H9 (cell line): ENCODE measurements around the gene MTX1. TPM values are rescaled to one million over a fixed set of nuclear protein-coding genes. Genes with fewer than 3 reads are reported as not detected.

Experiments
- DNase-seq: peaks from one replicate; pipeline ENCODE4 v3.0.0-alpha.2; 2017
- H2AFZ ChIP-seq: one replicate; pipeline ENCODE4 v1.6.1; 2013; ENCODE audit warnings: mild to moderate bottlenecking, low read length, control low read depth, moderate library complexity
- H2AK5ac ChIP-seq: 2 replicates; pipeline ENCODE4 v1.6.1; 2013; ENCODE audit warnings: low read length, control low read depth, mixed read lengths; ENCODE audit not compliant: insufficient read length
- H2BK120ac ChIP-seq: one replicate; pipeline ENCODE4 v1.6.1; 2013; ENCODE audit warnings: low read depth, mild to moderate bottlenecking, low read length, control low read depth, inconsistent platforms; ENCODE audit not compliant: poor library complexity, severe bottlenecking
- H2BK12ac ChIP-seq: 2 replicates; pipeline ENCODE4 v1.6.1; 2013; ENCODE audit warnings: low read length, control low read depth, mixed read lengths, low read depth; ENCODE audit not compliant: insufficient read length
- H2BK15ac ChIP-seq: 2 replicates; pipeline ENCODE4 v1.6.1; 2013; ENCODE audit warnings: low read depth, low read length, control low read depth
- H2BK20ac ChIP-seq: one replicate; pipeline ENCODE4 v1.6.1; 2013; ENCODE audit warnings: low read depth, mild to moderate bottlenecking, low read length, control low read depth, inconsistent platforms; ENCODE audit not compliant: poor library complexity, severe bottlenecking
- H2BK5ac ChIP-seq: 2 replicates; pipeline ENCODE4 v1.6.1; 2013; ENCODE audit warnings: low read length, control low read depth, mixed read lengths; ENCODE audit not compliant: insufficient read length
- H3K14ac ChIP-seq: 2 replicates; pipeline ENCODE4 v1.6.1; 2013; ENCODE audit warnings: low read length, control low read depth; ENCODE audit not compliant: insufficient read depth
- H3K18ac ChIP-seq: 2 replicates; pipeline ENCODE4 v1.6.1; 2013; ENCODE audit warnings: low read depth, mild to moderate bottlenecking, mixed read lengths, low read length, control low read depth; ENCODE audit not compliant: insufficient read length
- H3K23ac ChIP-seq: 2 replicates; pipeline ENCODE4 v1.6.1; 2013; ENCODE audit warnings: low read length, control low read depth, mixed read lengths, low read depth; ENCODE audit not compliant: insufficient read length
- H3K23me2 ChIP-seq: 2 replicates; pipeline ENCODE4 v1.6.1; 2013; ENCODE audit warnings: low read depth, mild to moderate bottlenecking, mixed read lengths, low read length, control low read depth; ENCODE audit not compliant: insufficient read length, poor library complexity, severe bottlenecking
- H3K27ac ChIP-seq: 2 replicates; pipeline ENCODE4 v1.5.1; 2013; ENCODE audit warnings: low read length, control low read depth, mixed read lengths, low read depth; ENCODE audit not compliant: insufficient read length
- H3K27me3 ChIP-seq: 2 replicates; pipeline ENCODE4 v1.6.1; 2013; ENCODE audit warnings: low read length, control low read depth, inconsistent platforms; ENCODE audit not compliant: insufficient read depth
- H3K4ac ChIP-seq: 2 replicates; pipeline ENCODE4 v1.6.1; 2013; ENCODE audit warnings: low read depth, mild to moderate bottlenecking, control low read depth, inconsistent platforms, low read length, moderate library complexity
- H3K4me1 ChIP-seq: 2 replicates; pipeline ENCODE4 v1.6.1; 2013; ENCODE audit warnings: low read length, control low read depth, inconsistent platforms; ENCODE audit not compliant: insufficient read depth
- H3K4me2 ChIP-seq: 2 replicates; pipeline ENCODE4 v1.6.1; 2013; ENCODE audit warnings: low read length, control low read depth, mixed read lengths; ENCODE audit not compliant: insufficient read length, insufficient read depth
- H3K56ac ChIP-seq: 2 replicates; pipeline ENCODE4 v1.6.1; 2013; ENCODE audit warnings: low read depth, mild to moderate bottlenecking, mixed read lengths, low read length, control low read depth; ENCODE audit not compliant: insufficient read length
- H3K79me1 ChIP-seq: 2 replicates; pipeline ENCODE4 v1.6.1; 2013; ENCODE audit warnings: low read depth, mild to moderate bottlenecking, moderate library complexity, low read length, control low read depth, inconsistent platforms; ENCODE audit not compliant: insufficient read depth, poor library complexity, severe bottlenecking
- H3K79me2 ChIP-seq: 2 replicates; pipeline ENCODE4 v1.6.1; 2013; ENCODE audit warnings: low read length, control low read depth, inconsistent platforms; ENCODE audit not compliant: insufficient read depth
- H3K9ac ChIP-seq: 2 replicates; pipeline ENCODE4 v1.6.1; 2013; ENCODE audit warnings: low read length, control low read depth, mixed read lengths; ENCODE audit not compliant: insufficient read length; ENCODE audit errors: extremely low read depth
- H3K9me3 ChIP-seq: one replicate; pipeline ENCODE4 v1.6.1; 2013; ENCODE audit warnings: low read depth, low read length, inconsistent platforms; ENCODE audit not compliant: control insufficient read depth
- H3T11ph ChIP-seq: one replicate; pipeline ENCODE4 v1.6.1; 2013; ENCODE audit warnings: mild to moderate bottlenecking, low read length, control low read depth, inconsistent platforms
- H4K20me1 ChIP-seq: one replicate; pipeline ENCODE4 v1.6.1; 2013; ENCODE audit not compliant: control insufficient read depth, insufficient read length, insufficient read depth
- H4K5ac ChIP-seq: 2 replicates; pipeline ENCODE4 v1.6.1; 2013; ENCODE audit warnings: low read depth, mild to moderate bottlenecking, mixed read lengths, low read length, control low read depth; ENCODE audit not compliant: insufficient read length
- H4K8ac ChIP-seq: replicated peaks from 2 replicates; pipeline ENCODE4 v1.6.1; 2013; ENCODE audit warnings: low read length, control low read depth, mixed read lengths, low read depth; ENCODE audit not compliant: insufficient read length
- H4K91ac ChIP-seq: 2 replicates; pipeline ENCODE4 v1.6.1; 2013; ENCODE audit warnings: low read depth, mild to moderate bottlenecking, moderate library complexity, mixed read lengths, low read length, control low read depth; ENCODE audit not compliant: insufficient read length
- H3K27ac Mint-ChIP-seq, 3 experiments: 2 replicates in 2 of 3; 3 replicates in 1 of 3; pipeline ENCODE4 v1.8.0; 2020 to 2021; ENCODE audit warnings: mixed read lengths in 3 of 3, mild to moderate bottlenecking in 1 of 3, moderate library complexity in 1 of 3
- H3K27me3 Mint-ChIP-seq: 2 replicates; pipeline ENCODE4 v1.8.0; 2021; ENCODE audit warnings: low read depth, mild to moderate bottlenecking, moderate library complexity, mixed read lengths
- H3K36me3 Mint-ChIP-seq, 3 experiments: 2 replicates in 2 of 3; 3 replicates in 1 of 3; pipeline ENCODE4 v1.8.0; 2020 to 2021; ENCODE audit warnings: low read depth in 3 of 3, mixed read lengths in 3 of 3; ENCODE audit not compliant: insufficient read depth in 1 of 3
- H3K4me1 Mint-ChIP-seq, 2 experiments: 2 replicates each; pipeline ENCODE4 v1.8.0; 2020; ENCODE audit warnings: mixed read lengths in 2 of 2
- H3K4me3 Mint-ChIP-seq, 2 experiments: 2 replicates in 1 of 2; 3 replicates in 1 of 2; pipeline ENCODE4 v1.8.0; 2020 to 2021; ENCODE audit warnings: mild to moderate bottlenecking in 2 of 2, mixed read lengths in 2 of 2, moderate library complexity in 1 of 2
- H3K9me3 Mint-ChIP-seq, 2 experiments: 2 replicates in 1 of 2; 3 replicates in 1 of 2; pipeline ENCODE4 v1.8.0; 2020; ENCODE audit warnings: mild to moderate bottlenecking in 2 of 2, mixed read lengths in 2 of 2, moderate library complexity in 1 of 2
- WGBS: extraction: QIAGEN DNeasy Blood & Tissue Kit; methylation state at CpG from one replicate; pipeline ENCODE4 v1.1.7; 2013; ENCODE audit warnings: missing lambda C conversion rate, low lambda C conversion rate, mixed read lengths; ENCODE audit not compliant: insufficient read length; ENCODE audit errors: extremely low coverage; 5-methylcytosine and 5-hydroxymethylcytosine counted together
- total RNA-seq: library from RNA; stranded (reverse); gene quantifications from 2 replicates; pipeline ENCODE4 v1.2.1, GENCODE V29; 2021
- TF ChIP-seq, protein P1 (sequence below): fragments of 200-600 bp; sonication (generic); conservative IDR thresholded peaks from 3 replicates; pipeline ENCODE4 v1.8.0; 2021; ENCODE audit warnings: antibody characterized with exemption, mild to moderate bottlenecking

MTX1 gene
- total RNA-seq, 1 experiment from 2014 or later, result 45.0 TPM

DNA sequence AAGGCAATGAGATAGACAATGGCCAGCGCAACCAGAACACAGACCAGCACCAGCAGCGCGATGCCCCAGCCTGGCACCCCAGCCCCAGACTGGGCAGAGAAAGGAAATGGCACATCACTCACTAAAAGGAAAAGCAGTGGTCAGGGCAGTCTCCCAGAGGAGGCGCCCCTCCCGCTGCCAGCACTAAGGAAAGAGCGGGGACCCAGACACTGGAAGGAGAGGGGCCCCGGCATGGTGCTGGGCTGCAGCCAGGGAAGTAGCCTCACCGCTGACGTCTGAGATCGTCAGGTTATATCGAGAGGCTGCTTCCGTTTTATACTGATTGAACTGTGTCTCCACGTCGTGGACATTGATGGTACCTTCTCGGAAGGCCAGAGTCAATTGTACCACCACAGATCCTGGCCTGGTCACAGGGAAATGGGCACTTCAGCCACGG lies 21.0 kb upstream of the MTX1 start:
- no peaks in the 10 kb centered on the region for H3K9me3 ChIP-seq
- Mint-ChIP-seq H3K9me3 (peaks cover 0 to 2% of the 10 kb centered on the region in 2 experiments; a peak in 1 of 5 replicates), H3K4me1 (peaks cover 23 to 38% of the 10 kb centered on the region in 2 experiments), H3K27ac (peak overlapping the region in 2 of 3 experiments; percentile 17 to 82; a peak in 3 of 7 replicates), H3K27me3 (peaks cover 3% of the 10 kb centered on the region), H3K36me3 (peaks cover 3 to 21% (median 17%) of the 10 kb centered on the region in 3 experiments; a peak in 6 of 7 replicates), H3K4me3 (no peak overlapping the region; a peak in 1 of 5 replicates)
- no peaks in the 10 kb centered on the region for H4K20me1 ChIP-seq
- H2AK5ac ChIP-seq, result no peak overlapping the region
- no CpG with 5 or more reads among the region's 16 CpGs for WGBS
- no peak overlapping the region for H3K23ac ChIP-seq
- no peak overlapping the region for H3K27ac ChIP-seq
- no peak overlapping the region for H3K4ac ChIP-seq
- H2AFZ ChIP-seq, result no peak overlapping the region
- no peak overlapping the region for H2BK20ac ChIP-seq
- H3K27me3 ChIP-seq, result no peaks in the 10 kb centered on the region
- no peak overlapping the region for H2BK12ac ChIP-seq
- H3K79me1 ChIP-seq, result no peaks in the 10 kb centered on the region
- TF ChIP-seq, protein P1, sequence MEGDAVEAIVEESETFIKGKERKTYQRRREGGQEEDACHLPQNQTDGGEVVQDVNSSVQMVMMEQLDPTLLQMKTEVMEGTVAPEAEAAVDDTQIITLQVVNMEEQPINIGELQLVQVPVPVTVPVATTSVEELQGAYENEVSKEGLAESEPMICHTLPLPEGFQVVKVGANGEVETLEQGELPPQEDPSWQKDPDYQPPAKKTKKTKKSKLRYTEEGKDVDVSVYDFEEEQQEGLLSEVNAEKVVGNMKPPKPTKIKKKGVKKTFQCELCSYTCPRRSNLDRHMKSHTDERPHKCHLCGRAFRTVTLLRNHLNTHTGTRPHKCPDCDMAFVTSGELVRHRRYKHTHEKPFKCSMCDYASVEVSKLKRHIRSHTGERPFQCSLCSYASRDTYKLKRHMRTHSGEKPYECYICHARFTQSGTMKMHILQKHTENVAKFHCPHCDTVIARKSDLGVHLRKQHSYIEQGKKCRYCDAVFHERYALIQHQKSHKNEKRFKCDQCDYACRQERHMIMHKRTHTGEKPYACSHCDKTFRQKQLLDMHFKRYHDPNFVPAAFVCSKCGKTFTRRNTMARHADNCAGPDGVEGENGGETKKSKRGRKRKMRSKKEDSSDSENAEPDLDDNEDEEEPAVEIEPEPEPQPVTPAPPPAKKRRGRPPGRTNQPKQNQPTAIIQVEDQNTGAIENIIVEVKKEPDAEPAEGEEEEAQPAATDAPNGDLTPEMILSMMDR, result no peak
- H2BK15ac ChIP-seq, result no peak overlapping the region
- no peak overlapping the region for H3K4me2 ChIP-seq
- H3K18ac ChIP-seq, result no peak overlapping the region
- H3T11ph ChIP-seq, result no peak overlapping the region
- no peaks in the 10 kb centered on the region for H3K23me2 ChIP-seq
- H3K9ac ChIP-seq, result no peak overlapping the region
- H4K8ac ChIP-seq, result no peak overlapping the region
- H2BK5ac ChIP-seq, result no peak overlapping the region
- H2BK120ac ChIP-seq, result no peak overlapping the region
- no peak overlapping the region for H4K5ac ChIP-seq
- no peak overlapping the region for H3K56ac ChIP-seq
- H3K79me2 ChIP-seq, result no peaks in the 10 kb centered on the region
- no peak overlapping the region for H3K14ac ChIP-seq
- H4K91ac ChIP-seq, result no peak overlapping the region
- peaks cover 3% of the 10 kb centered on the region for H3K4me1 ChIP-seq
- no peak for DNase-seq
